Stimulated activated naive CD8-positive, alpha-beta T cell treated with anti-CD3 and anti-CD28 coated beads, Interleukin-15, Interleukin-2, amounts not matched to agents 100 ng/mL and 50 ng/mL, for 24 hours (primary cell): ENCODE data around the gene RBMS2.

Experiments used
- H3K27ac Mint-ChIP-seq: one replicate; pipeline ENCODE4 v1.8.0; 2021; ENCODE audit warnings: mild to moderate bottlenecking, mixed read lengths
- H3K27me3 Mint-ChIP-seq: one replicate; pipeline ENCODE4 v1.8.0; 2021; ENCODE audit warnings: mixed read lengths
- H3K36me3 Mint-ChIP-seq: one replicate; pipeline ENCODE4 v1.8.0; 2021; ENCODE audit warnings: low read depth, mixed read lengths
- H3K4me1 Mint-ChIP-seq: one replicate; pipeline ENCODE4 v1.8.0; 2021; ENCODE audit warnings: low read depth, mixed read lengths
- H3K4me3 Mint-ChIP-seq: one replicate; pipeline ENCODE4 v1.8.0; 2021; ENCODE audit warnings: mild to moderate bottlenecking, mixed read lengths
- H3K9me3 Mint-ChIP-seq: one replicate; pipeline ENCODE4 v1.8.0; 2021; ENCODE audit warnings: mixed read lengths

RBMS2 gene

GRCh38 chr12:56622535-56622934 is 100.9 kb downstream of the RBMS2 start:
- Mint-ChIP-seq H3K9me3 (no peaks in the 10 kb centered on the region), H3K27me3 (no peaks in the 10 kb centered on the region), H3K36me3 (peaks cover 53% of the 10 kb centered on the region), H3K4me1 (peaks cover 62% of the 10 kb centered on the region), H3K4me3 (no peak overlapping the region), H3K27ac (no peak overlapping the region)

- peaks cover 72% of the 10 kb centered on the region for H3K4me1 Mint-ChIP-seq
- no peak overlapping the region for H3K4me3 Mint-ChIP-seq
- H3K9me3 Mint-ChIP-seq: no peaks in the 10 kb centered on the region
- no peaks in the 10 kb centered on the region for H3K27me3 Mint-ChIP-seq
- peaks cover 40% of the 10 kb centered on the region for H3K36me3 Mint-ChIP-seq
- peak overlapping the region; percentile 51 for H3K27ac Mint-ChIP-seq
Observed at GRCh38 chr12:56626701-56627100, 105.1 kb downstream of the RBMS2 start.

- H3K27me3 Mint-ChIP-seq: no peaks in the 10 kb centered on the region
- no peaks in the 10 kb centered on the region for H3K9me3 Mint-ChIP-seq
- H3K4me1 Mint-ChIP-seq: peaks cover 79% of the 10 kb centered on the region
- peak overlapping the region; percentile 94 for H3K27ac Mint-ChIP-seq
- peak overlapping the region; percentile 98 for H3K4me3 Mint-ChIP-seq
- peaks cover 35% of the 10 kb centered on the region for H3K36me3 Mint-ChIP-seq
Observed at GRCh38 chr12:56628671-56629458, 107.2 kb downstream of the RBMS2 start.

GRCh38 chr12:56629459-56630179 is 108.0 kb downstream of the RBMS2 start:
- H3K27me3 Mint-ChIP-seq: no peaks in the 10 kb centered on the region
- H3K4me3 Mint-ChIP-seq: peak overlapping the region; percentile 98
- no peaks in the 10 kb centered on the region for H3K9me3 Mint-ChIP-seq
- peaks cover 79% of the 10 kb centered on the region for H3K4me1 Mint-ChIP-seq
- peaks cover 31% of the 10 kb centered on the region for H3K36me3 Mint-ChIP-seq
- peak overlapping the region; percentile 94 for H3K27ac Mint-ChIP-seq

GRCh38 chr12:56630180-56630632 is 108.6 kb downstream of the RBMS2 start, which contains the start of gene BAZ2A:
Gene BAZ2A (minus strand): TSS chr12:56630326. CDS start chr12:56617530, 12,796 bp downstream.
- Mint-ChIP-seq H3K27ac (peak within 1 kb of the TSS; percentile 94), H3K4me1 (peaks cover 81% of the 10 kb centered on the region), H3K4me3 (peak within 1 kb of the TSS; percentile 98), H3K27me3 (no peaks in the 10 kb centered on the region), H3K9me3 (no peaks in the 10 kb centered on the region), H3K36me3 (peaks cover 30% of the 10 kb centered on the region)

GRCh38 chr12:56631790-56632700 is 110.4 kb downstream of the RBMS2 start:
- H3K27me3 Mint-ChIP-seq: no peaks in the 10 kb centered on the region
- peaks cover 78% of the 10 kb centered on the region for H3K4me1 Mint-ChIP-seq

GRCh38 chr12:56632701-56633467 is 111.3 kb downstream of the RBMS2 start:
- H3K4me3 Mint-ChIP-seq: peak overlapping the region; percentile 95
- peaks cover 82% of the 10 kb centered on the region for H3K4me1 Mint-ChIP-seq
- H3K27ac Mint-ChIP-seq: peak overlapping the region; percentile 77
- H3K9me3 Mint-ChIP-seq: no peaks in the 10 kb centered on the region
- no peaks in the 10 kb centered on the region for H3K27me3 Mint-ChIP-seq
- peaks cover 19% of the 10 kb centered on the region for H3K36me3 Mint-ChIP-seq

More at GRCh38 chr12:56631790-56632700, 110.4 kb downstream of the RBMS2 start:
- H3K9me3 Mint-ChIP-seq: no peaks in the 10 kb centered on the region
- H3K27ac Mint-ChIP-seq: peak overlapping the region; percentile 77
- peak overlapping the region; percentile 95 for H3K4me3 Mint-ChIP-seq
- H3K36me3 Mint-ChIP-seq: peaks cover 15% of the 10 kb centered on the region

GRCh38 chr12:56633468-56634241 is 112.0 kb downstream of the RBMS2 start:
- Mint-ChIP-seq H3K36me3 (peaks cover 21% of the 10 kb centered on the region), H3K4me1 (peaks cover 80% of the 10 kb centered on the region), H3K9me3 (no peaks in the 10 kb centered on the region), H3K4me3 (peak overlapping the region; percentile 95), H3K27ac (peak overlapping the region; percentile 9), H3K27me3 (no peaks in the 10 kb centered on the region)

GRCh38 chr12:56634242-56634836 is 112.7 kb downstream of the RBMS2 start:
- H3K27me3 Mint-ChIP-seq: no peaks in the 10 kb centered on the region
- H3K4me3 Mint-ChIP-seq: peak overlapping the region; percentile 95
- H3K36me3 Mint-ChIP-seq: peaks cover 21% of the 10 kb centered on the region
- no peaks in the 10 kb centered on the region for H3K9me3 Mint-ChIP-seq
- H3K27ac Mint-ChIP-seq: peak overlapping the region; percentile 73
- peaks cover 76% of the 10 kb centered on the region for H3K4me1 Mint-ChIP-seq

- Mint-ChIP-seq H3K9me3 (no peaks in the 10 kb centered on the region), H3K27ac (peak overlapping the region; percentile 93), H3K27me3 (no peaks in the 10 kb centered on the region), H3K4me3 (peak overlapping the region; percentile 95), H3K4me1 (peaks cover 79% of the 10 kb centered on the region), H3K36me3 (peaks cover 26% of the 10 kb centered on the region)
Observed at GRCh38 chr12:56634837-56635791, 113.5 kb downstream of the RBMS2 start.

GRCh38 chr12:56635806-56636674 is 114.4 kb downstream of the RBMS2 start:
- H3K36me3 Mint-ChIP-seq: peaks cover 33% of the 10 kb centered on the region
- no peaks in the 10 kb centered on the region for H3K27me3 Mint-ChIP-seq
- peak overlapping the region; percentile 95 for H3K4me3 Mint-ChIP-seq
- peaks cover 71% of the 10 kb centered on the region for H3K4me1 Mint-ChIP-seq
- peak overlapping the region; percentile 93 for H3K27ac Mint-ChIP-seq
- no peaks in the 10 kb centered on the region for H3K9me3 Mint-ChIP-seq
